GM12874 (cell line): ENCODE results near the gene PGAM2.

Source experiments
- TF ChIP-seq, protein P1 (sequence below): IDR thresholded peaks from 2 replicates; pipeline ENCODE4 v1.5.1; 2011; ENCODE audit warnings: low read depth, mild to moderate bottlenecking, control low read depth, low read length, moderate library complexity; ENCODE audit not compliant: insufficient read depth

PGAM2 gene

DNA sequence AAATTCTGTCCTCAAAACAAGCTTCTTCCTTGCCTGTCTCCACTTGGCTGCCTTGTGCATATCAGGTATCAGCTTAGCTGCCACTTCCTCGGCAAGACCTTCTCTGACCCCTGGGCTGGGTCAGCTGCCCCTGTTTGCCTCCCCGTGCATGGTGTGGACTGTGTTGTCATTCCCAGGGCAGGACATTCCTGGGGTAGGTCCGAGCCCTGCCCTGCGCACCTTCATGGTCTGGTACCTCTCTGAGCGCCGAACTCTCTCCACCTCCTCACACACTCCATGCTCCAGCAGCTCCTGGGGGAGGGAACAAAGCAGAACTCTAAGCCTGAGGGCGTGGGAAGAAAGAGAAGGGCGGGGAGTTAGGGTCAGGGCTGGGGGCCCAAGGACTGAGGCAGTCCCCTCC lies 13.2 kb upstream of the PGAM2 start:
- TF ChIP-seq, protein P1, sequence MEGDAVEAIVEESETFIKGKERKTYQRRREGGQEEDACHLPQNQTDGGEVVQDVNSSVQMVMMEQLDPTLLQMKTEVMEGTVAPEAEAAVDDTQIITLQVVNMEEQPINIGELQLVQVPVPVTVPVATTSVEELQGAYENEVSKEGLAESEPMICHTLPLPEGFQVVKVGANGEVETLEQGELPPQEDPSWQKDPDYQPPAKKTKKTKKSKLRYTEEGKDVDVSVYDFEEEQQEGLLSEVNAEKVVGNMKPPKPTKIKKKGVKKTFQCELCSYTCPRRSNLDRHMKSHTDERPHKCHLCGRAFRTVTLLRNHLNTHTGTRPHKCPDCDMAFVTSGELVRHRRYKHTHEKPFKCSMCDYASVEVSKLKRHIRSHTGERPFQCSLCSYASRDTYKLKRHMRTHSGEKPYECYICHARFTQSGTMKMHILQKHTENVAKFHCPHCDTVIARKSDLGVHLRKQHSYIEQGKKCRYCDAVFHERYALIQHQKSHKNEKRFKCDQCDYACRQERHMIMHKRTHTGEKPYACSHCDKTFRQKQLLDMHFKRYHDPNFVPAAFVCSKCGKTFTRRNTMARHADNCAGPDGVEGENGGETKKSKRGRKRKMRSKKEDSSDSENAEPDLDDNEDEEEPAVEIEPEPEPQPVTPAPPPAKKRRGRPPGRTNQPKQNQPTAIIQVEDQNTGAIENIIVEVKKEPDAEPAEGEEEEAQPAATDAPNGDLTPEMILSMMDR, result no peak

DNA sequence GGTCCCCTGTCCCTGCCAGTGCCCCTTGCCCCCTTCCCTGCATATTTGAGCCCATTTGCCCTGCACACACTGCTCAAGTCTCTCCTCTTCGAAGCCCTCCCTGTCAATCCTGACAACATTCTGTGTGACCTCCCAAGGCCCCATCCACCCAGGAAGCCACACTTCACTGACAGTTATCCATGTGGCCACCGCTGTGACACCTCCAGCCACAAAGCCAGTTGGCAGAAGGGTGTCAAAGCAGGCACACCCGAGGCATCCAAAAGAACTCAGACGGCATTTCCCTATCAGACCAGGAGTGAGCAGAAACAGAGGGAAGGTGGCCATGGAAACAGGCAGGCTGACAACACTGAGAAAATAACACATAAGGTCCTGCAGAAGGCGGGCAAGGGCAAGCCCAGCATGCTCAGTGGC lies 12.3 kb upstream of the PGAM2 start:
- TF ChIP-seq, protein P1, result no peak

DNA sequence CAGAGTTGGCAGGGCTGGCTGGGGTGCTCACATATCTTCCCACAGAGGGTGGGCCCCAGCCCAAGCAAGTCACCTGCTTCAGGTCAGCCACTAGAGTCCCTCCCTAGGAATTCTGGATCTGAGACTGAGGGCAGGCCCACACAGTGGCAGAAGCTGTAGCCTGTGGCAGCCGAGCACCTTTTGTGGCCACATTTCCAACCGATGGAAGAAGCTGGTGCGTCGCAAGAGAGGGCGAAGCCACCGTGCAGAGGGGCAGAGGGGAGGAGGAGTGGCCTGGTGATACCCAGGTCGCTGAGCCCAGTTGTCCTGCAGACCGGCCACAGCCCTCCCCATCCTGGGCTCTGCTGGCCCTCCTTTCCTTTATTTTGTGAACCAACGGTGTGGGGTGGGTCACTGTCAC lies 11.7 kb upstream of the PGAM2 start:
- TF ChIP-seq, protein P1, result no peak

DNA sequence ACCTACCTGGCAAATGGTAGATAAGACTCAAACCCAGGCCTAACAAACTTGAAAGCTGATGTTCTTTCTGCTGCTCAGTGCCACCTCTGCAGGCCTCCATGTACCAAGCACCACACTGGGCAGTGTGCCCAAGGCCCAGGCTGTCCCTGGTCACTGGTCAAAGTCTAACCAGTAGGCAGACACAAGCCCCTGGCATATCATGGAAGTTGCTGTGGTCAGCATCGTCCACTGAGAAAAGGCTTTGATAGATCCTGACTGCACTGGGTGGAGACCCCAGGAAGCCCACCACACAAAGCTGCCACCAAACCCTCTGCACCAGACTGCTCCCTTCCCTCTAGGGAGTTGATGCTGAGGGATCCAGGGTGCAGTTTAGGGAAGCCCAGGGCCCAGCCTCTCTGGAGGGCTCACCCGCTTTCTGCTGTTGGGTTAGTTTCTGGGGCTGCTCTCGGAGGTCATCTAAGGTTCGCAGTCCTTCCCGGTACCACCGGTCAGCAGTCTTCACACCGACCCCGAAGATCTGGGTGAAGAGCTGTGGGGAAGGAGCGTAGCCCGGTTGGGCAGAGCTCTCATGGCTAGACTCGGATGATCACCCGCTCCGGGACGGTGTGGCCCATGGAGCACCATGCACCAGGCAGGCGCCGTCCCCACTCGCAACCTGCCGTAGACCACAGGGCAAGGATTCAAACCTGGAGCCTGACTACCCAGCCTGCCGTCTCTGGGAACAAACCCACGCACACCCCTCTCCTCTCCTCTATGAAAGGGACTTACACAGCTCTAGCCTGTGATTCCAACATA lies 10.9 kb upstream of the PGAM2 start:
- TF ChIP-seq, protein P1, result no peak

DNA sequence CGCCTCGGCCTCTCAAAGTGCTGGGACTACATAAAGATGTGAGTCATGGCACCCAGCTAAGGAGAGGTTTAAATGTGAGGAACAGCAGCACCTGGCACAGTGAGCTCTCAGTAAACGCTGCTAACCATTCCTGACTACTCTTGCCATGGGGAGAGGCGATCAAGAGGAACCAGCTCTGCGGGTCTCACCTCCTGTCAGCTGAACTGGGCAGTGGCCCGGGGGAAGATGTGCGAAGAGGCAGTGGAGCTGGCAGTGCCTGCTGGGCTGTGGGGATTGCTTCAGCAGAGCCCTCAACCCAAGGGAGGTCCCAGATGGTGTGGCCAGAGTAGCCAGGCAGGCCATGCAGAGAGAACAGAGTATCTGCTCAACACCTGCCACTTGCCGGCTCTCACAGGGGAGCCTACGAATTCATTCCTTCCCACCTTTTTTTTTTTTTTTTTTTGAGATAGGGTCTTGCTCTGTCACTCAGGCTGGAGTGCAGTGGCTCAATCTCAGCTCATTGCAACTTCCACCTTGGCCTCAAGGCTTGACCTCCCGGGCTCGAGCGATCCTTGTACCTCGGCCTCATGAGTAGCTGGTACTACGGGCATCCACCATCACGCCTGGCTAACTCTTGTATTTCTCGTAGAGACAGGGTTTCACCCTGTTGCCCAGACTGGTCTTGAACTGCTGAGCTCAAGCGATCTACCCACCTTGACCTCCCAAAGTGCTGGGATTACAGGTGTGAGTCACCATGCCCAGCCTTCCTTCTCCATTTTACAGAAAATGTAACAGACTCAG lies 10.1 kb upstream of the PGAM2 start:
- TF ChIP-seq, protein P1, result no peak

DNA sequence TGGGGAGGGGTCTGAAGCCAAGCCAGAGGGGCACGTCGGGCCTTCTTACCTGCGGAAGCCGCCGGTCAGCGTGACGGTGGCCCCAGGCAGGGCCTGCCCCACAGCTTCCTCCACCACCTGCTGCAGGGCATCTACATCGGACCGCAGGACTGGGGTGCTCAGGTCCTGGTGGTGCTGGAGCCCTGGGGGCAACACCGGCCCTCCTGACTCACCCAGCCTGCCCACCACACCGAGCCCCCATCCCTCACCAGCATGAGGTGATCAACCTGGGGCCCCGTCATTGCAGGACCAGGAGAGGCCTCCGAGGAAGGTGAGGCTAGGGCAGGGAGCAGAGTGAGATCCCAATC lies 9.0 kb upstream of the PGAM2 start:
- TF ChIP-seq, protein P1, result no peak

DNA sequence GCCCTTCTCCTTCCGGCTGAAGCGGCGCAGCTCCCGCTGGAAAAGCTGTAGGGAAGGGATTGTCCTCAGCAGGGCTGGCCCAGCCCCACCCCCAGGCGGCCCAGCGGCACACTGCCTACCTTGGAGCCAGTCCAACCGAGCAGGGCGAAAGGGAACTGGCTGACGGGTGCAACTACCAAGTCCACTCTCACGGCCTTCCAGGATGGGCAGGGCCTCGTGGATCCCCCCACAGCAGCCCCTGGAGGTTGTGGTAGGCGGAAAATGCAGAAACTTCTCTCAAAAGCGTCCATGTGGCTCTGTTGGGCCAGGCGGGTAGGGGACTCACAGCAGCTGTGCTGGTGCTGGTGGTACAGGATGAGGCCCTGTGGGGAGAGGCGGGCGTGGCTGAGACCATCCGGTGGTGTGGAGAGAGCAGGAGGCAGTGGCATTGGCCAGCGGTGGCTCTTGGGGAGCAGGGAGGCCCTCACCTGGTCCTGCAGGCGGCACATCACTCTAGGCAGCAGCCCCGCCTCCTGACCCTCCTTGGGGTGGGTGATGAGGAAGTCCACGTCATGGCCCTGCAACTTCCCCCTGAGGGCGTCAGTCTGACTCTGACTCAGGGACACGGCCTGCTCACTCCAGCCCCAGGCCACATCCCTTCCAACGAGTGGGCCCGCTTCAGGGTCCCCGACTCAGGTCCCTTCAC lies 8.4 kb upstream of the PGAM2 start:
- TF ChIP-seq, protein P1, result no peak
